ENCODE data around the gene RRM1.

GRCh38 chr11:4090258-4090657, 4.3 kb upstream of the RRM1 start:
- TF ChIP-seq CEBPB (IDR thresholded peaks at IDR 0.05) (no peak), RAD21 (IDR thresholded peaks at IDR 0.05; ENCODE audit: low read depth) (no peak), FOXM1 (IDR thresholded peaks at IDR 0.05; ENCODE audit: borderline replicate concordance, low read depth) (no peak), YY1 (IDR thresholded peaks at IDR 0.05; ENCODE audit: low read depth) (no peak)
